ENCODE data around the gene EEF1AKMT3.
"Not testable (repeated sequence)": the region's sequence is repeated elsewhere in the genome, so short reads cannot be mapped to it uniquely, and the experiment has no call there.

The EEF1AKMT3 gene

DNA sequence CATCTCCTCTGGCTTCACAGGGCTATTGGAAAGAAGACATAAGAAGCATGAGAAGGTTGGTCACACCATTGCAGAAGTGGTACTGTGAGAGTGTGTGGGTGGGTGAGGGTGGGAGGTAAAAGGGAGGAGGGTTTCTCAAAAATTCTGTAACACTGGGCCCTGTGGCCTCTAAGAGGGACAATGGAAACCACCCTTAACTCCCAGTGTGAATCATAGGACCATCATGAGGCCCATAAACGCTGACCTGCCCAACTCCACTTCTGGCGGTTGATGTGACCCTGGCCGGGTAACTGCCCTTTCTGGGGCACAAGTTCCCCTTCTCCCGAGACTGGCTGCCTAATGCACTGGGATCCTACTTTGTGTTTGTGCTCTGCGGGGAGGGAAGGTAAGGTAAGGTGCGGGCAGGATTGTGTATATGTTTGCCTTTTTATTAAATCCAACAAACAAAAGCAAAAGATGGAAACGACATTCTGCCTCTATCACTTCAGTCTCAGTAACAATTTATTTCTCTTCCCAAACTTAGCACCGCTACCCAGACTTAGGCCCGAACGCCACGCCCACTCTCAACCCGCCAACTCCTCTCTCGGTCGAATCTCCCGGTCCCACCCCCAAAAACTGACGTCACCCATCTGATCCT, 1.1 kb upstream of the EEF1AKMT3 start:
- H3K79me2 ChIP-seq (ENCODE audit: insufficient read depth, low read length): peaks cover 17% of the 10 kb centered on the region

GRCh38 chr12:57771873-57772428, 463 bp upstream of the EEF1AKMT3 start, which contains the start of gene METTL1:
METTL1 (minus strand) TSS chr12:57772105; CDS start chr12:57772083, 22 bp downstream.
- H2AFZ ChIP-seq (ENCODE audit: low read length): peak within 1 kb of the TSS; percentile 80
- peak within 1 kb of the TSS; percentile 95 for H3K4me2 ChIP-seq (ENCODE audit: low read depth, low read length, poor library complexity, severe bottlenecking)
- TF ChIP-seq, protein P1, sequence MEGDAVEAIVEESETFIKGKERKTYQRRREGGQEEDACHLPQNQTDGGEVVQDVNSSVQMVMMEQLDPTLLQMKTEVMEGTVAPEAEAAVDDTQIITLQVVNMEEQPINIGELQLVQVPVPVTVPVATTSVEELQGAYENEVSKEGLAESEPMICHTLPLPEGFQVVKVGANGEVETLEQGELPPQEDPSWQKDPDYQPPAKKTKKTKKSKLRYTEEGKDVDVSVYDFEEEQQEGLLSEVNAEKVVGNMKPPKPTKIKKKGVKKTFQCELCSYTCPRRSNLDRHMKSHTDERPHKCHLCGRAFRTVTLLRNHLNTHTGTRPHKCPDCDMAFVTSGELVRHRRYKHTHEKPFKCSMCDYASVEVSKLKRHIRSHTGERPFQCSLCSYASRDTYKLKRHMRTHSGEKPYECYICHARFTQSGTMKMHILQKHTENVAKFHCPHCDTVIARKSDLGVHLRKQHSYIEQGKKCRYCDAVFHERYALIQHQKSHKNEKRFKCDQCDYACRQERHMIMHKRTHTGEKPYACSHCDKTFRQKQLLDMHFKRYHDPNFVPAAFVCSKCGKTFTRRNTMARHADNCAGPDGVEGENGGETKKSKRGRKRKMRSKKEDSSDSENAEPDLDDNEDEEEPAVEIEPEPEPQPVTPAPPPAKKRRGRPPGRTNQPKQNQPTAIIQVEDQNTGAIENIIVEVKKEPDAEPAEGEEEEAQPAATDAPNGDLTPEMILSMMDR (conservative IDR thresholded peaks at IDR 0.05; ENCODE audit: low read length): no peak
- no peak for TF ChIP-seq EZH2phosphoT487 (IDR thresholded peaks at IDR 0.05; ENCODE audit: borderline replicate concordance)
- no peaks in the 10 kb centered on the region for H3F3A ChIP-seq (ENCODE audit: low read depth)
- peak within 1 kb of the TSS; percentile 95 for H3K9ac ChIP-seq (ENCODE audit: low read depth, low read length, poor library complexity, severe bottlenecking)
- H3K9me2 ChIP-seq (replicated peaks; ENCODE audit: low read depth, low read length): no peaks in the 10 kb centered on the region
- H3K36me3 ChIP-seq (ENCODE audit: insufficient read depth, low read length): no peaks in the 10 kb centered on the region
- no peaks in the 10 kb centered on the region for H3K27me3 ChIP-seq (ENCODE audit: insufficient read depth, low read length, poor library complexity, severe bottlenecking)
- peak within 1 kb of the TSS; percentile 80 for H3K4me3 ChIP-seq (ENCODE audit: low read length, poor library complexity, severe bottlenecking)
- peaks cover 17% of the 10 kb centered on the region for H3K79me2 ChIP-seq (ENCODE audit: insufficient read depth, low read length)
- H3K4me1 ChIP-seq (ENCODE audit: insufficient read depth, low read length, poor library complexity, severe bottlenecking): peaks cover 11% of the 10 kb centered on the region
- H3K9me3 ChIP-seq (ENCODE audit: insufficient read depth, low read depth, low read length): no peaks in the 10 kb centered on the region
- no peaks in the 10 kb centered on the region for H4K20me1 ChIP-seq (ENCODE audit: insufficient read depth, low read length, poor library complexity, severe bottlenecking)

More for the DNA sequence above, 1.1 kb upstream of the EEF1AKMT3 start:
- Histone ChIP-seq H3K9me2 (replicated peaks; ENCODE audit: low read depth, low read length) (no peaks in the 10 kb centered on the region), H3F3A (ENCODE audit: low read depth) (no peaks in the 10 kb centered on the region), H3K4me1 (ENCODE audit: insufficient read depth, low read length, poor library complexity, severe bottlenecking) (peaks cover 11% of the 10 kb centered on the region), H3K36me3 (ENCODE audit: insufficient read depth, low read length) (no peaks in the 10 kb centered on the region), H3K4me3 (ENCODE audit: low read length, poor library complexity, severe bottlenecking) (peak overlapping the region; percentile 80), H4K20me1 (ENCODE audit: insufficient read depth, low read length, poor library complexity, severe bottlenecking) (no peaks in the 10 kb centered on the region), H3K9me3 (ENCODE audit: insufficient read depth, low read depth, low read length) (no peaks in the 10 kb centered on the region), H2AFZ (ENCODE audit: low read length) (peak overlapping the region; percentile 80), H3K4me2 (ENCODE audit: low read depth, low read length, poor library complexity, severe bottlenecking) (peak overlapping the region; percentile 95), H3K9ac (ENCODE audit: low read depth, low read length, poor library complexity, severe bottlenecking) (peak overlapping the region; percentile 95), H3K27me3 (ENCODE audit: insufficient read depth, low read length, poor library complexity, severe bottlenecking) (no peaks in the 10 kb centered on the region)
- TF ChIP-seq EZH2phosphoT487 (IDR thresholded peaks at IDR 0.05; ENCODE audit: borderline replicate concordance): no peak
- TF ChIP-seq, protein P1 (conservative IDR thresholded peaks at IDR 0.05; ENCODE audit: low read length): no peak

- H3K4me3 ChIP-seq (ENCODE audit: low read length, poor library complexity, severe bottlenecking); H3K36me3 ChIP-seq (ENCODE audit: insufficient read depth, low read length); H3K9ac ChIP-seq (ENCODE audit: low read depth, low read length, poor library complexity, severe bottlenecking); H3F3A ChIP-seq (ENCODE audit: low read depth); H3K4me2 ChIP-seq (ENCODE audit: low read depth, low read length, poor library complexity, severe bottlenecking); H4K20me1 ChIP-seq (ENCODE audit: insufficient read depth, low read length, poor library complexity, severe bottlenecking); H3K27me3 ChIP-seq (ENCODE audit: insufficient read depth, low read length, poor library complexity, severe bottlenecking); H2AFZ ChIP-seq (ENCODE audit: low read length); H3K9me3 ChIP-seq (ENCODE audit: insufficient read depth, low read depth, low read length); H3K9me2 ChIP-seq (replicated peaks; ENCODE audit: low read depth, low read length): not testable (repeated sequence)
- peaks cover 17% of the 10 kb centered on the region for H3K79me2 ChIP-seq (ENCODE audit: insufficient read depth, low read length)
- H3K4me1 ChIP-seq (ENCODE audit: insufficient read depth, low read length, poor library complexity, severe bottlenecking): peaks cover 11% of the 10 kb centered on the region
Measured at GRCh38 chr12:57774634-57775033, 2.2 kb downstream of the EEF1AKMT3 start.

Data from Loucy (cell line).